Activated CD4-positive, alpha-beta memory T cell treated with anti-CD3 and anti-CD28 coated beads for 36 hours (primary cell): ENCODE data around the gene PRIM1. TPM values are rescaled to one million over a fixed set of nuclear protein-coding genes. Genes with fewer than 3 reads are reported as not detected.

Experiments used
- CTCF ChIA-PET: fragments of 350-600 bp; sonication (Branson Sonifier 250); formaldehyde crosslinking; loops from one replicate; lab custom pipeline; 2021; ENCODE audit warnings: antibody characterized with exemption, inconsistent platforms; lab: Charles Lee
- POLR2A ChIA-PET: fragments of 350-600 bp; sonication (Branson Sonifier 250); formaldehyde crosslinking; loops from one replicate; lab custom pipeline; 2021; ENCODE audit warnings: antibody characterized with exemption; lab: Charles Lee
- DNase-seq: peaks from one replicate; pipeline ENCODE4 v3.0.0-alpha.2; 2020
- H3K27ac Mint-ChIP-seq: one replicate; pipeline ENCODE4 v1.8.0; 2021; ENCODE audit warnings: mixed read lengths
- H3K27me3 Mint-ChIP-seq: one replicate; pipeline ENCODE4 v1.8.0; 2021; ENCODE audit warnings: mixed read lengths
- H3K36me3 Mint-ChIP-seq: one replicate; pipeline ENCODE4 v1.8.0; 2021; ENCODE audit warnings: mixed read lengths
- H3K4me1 Mint-ChIP-seq: one replicate; pipeline ENCODE4 v1.8.0; 2021; ENCODE audit warnings: low read depth, mixed read lengths
- H3K4me3 Mint-ChIP-seq: one replicate; pipeline ENCODE4 v1.8.0; 2021; ENCODE audit warnings: mild to moderate bottlenecking, mixed read lengths
- H3K9me3 Mint-ChIP-seq: one replicate; pipeline ENCODE4 v1.8.0; 2021; ENCODE audit warnings: mixed read lengths
- intact Hi-C: fragments of 100-400 bp; cut with micrococcal nuclease; formaldehyde crosslinking; loops from one replicate; pipeline ENCODE4 v1.15.1; 2023
- total RNA-seq, 2 experiments: library from RNA; stranded (reverse); gene quantifications; one replicate each; pipeline ENCODE4 v1.2.3, GENCODE V29; 2021

PRIM1 gene
- total RNA-seq, 2 experiments from 2014 or later = 74.5 to 75.3 TPM

DNA sequence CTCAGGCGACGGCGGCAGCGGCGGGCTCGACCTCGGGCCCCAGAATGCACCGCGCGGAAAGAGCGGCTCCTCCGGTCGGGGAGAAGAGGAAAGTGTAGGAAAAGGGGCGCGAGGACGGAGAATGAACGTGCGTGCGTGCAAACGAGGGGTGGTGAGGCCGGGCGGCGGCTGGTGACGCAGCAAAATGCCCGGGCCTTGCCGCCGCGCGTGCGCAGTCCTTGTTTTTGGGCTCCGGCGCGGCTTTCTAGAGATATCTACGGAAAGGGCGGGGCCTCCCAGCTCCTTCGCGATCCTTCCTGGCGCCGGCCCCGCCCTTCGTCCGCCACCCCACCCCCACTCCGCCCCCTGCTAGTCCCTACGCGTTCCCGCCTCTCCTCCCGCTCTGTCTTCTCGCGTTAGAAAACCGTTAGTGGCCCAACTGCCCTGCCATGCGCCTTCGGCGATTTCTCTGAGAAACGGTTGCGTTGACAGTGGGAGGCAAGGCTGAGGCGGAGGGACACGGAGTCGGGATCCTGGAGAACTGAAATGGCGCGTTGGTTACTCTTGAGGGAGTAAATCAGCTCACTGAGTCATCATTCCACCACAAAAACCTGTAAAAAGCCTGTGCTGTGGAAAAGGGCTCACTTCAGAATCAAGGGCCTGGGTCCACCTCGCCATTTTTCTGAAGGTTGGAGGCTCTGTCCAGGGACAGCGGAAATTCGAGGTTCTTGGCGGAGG is 63.8 kb downstream of the PRIM1 start, which contains the start of gene PTGES3:
PTGES3 (minus strand) TSS at position 156 of the 717 bp plus-strand sequence. CDS start 285 bp downstream, outside the sequence.
- ChIA-PET CTCF (interaction anchor here (1.0 to 3.3 kb wide), 4 partner anchors 31 to 424 kb away, joined by 3 to 15 read pairs (median 6); partner anchors contain the start of gene STAT6), POLR2A (interaction anchor here (0.6 to 8.2 kb wide), 20 partner anchors 9 to 424 kb away, joined by 3 to 59 read pairs (median 4); partner anchors contain the start of genes BAZ2A, NACA and PRIM1)
- Mint-ChIP-seq H3K27me3 (no peaks in the 10 kb centered on the region), H3K27ac (peak within 1 kb of the TSS; percentile 94), H3K36me3 (peaks cover 38% of the 10 kb centered on the region), H3K9me3 (no peaks in the 10 kb centered on the region), H3K4me3 (peak within 1 kb of the TSS; percentile 100), H3K4me1 (peaks cover 13% of the 10 kb centered on the region)
- intact Hi-C loops = loop anchor here (1.0 to 10.0 kb wide), 10 partner anchors 8 to 787 kb away; partner anchors contain the start of genes ARHGAP9, DGKA, NACA and NEMP1
- peak; percentile 99 for DNase-seq

DNA sequence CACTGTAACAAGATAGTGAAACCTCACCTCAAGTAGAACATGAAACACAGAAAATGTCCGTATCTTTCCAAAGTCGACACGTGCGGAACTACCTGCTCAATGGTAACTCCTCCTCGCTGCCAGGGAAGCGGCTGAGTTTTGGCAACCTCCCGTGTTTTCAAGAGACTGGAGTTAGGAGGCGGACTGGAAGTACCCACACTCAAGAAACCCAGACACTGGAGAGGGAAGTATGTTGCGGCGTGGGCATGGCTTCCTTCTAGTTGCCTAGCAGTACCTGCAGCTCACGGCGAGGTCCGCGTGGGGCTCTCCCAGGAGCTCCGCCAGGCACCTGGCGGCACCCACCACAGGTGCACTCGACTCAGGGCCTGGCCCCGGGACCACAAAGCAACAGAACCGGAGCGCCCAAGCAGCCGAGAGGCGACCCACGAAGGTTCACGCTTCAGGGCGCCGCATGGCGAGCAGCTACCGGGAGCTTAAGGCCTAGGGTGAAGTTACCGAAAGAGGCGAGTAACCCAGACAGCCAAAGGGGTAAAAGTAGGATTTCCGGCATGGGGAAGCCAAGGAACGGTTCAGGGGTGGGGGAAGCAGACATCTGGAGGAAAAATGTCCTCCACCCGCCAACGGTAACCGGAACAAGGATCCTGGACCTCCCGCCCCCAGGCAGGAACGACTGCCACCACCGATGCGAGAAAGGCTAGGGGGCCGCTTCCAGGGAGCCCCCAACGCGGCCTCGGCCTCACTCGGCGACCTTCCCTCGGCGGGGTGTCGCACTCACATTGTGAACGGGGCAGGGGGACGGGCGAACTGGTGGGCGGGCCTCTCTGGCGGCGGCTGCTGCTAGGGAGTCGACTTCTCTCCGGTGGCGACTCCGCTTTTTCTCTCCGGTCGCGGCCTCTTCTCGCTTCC is 64.6 kb downstream of the PRIM1 start:
- H3K27me3 Mint-ChIP-seq = no peaks in the 10 kb centered on the region
- H3K4me1 Mint-ChIP-seq = peaks cover 19% of the 10 kb centered on the region
- ChIA-PET POLR2A (interaction anchor here (0.8 to 8.2 kb wide), 16 partner anchors 8 to 424 kb away, joined by 3 to 59 read pairs (median 4); partner anchors contain the start of genes BAZ2A, NACA and PRIM1), CTCF (interaction anchor here (1.0 to 3.3 kb wide), 4 partner anchors 30 to 425 kb away, joined by 3 to 15 read pairs (median 6); partner anchors contain the start of genes NACA and STAT6)
- intact Hi-C loops = loop anchor here (1.0 to 10.0 kb wide), 11 partner anchors 7 to 787 kb away; partner anchors contain the start of genes ARHGAP9, DGKA, NACA and NEMP1
- H3K27ac Mint-ChIP-seq = peak overlapping the region; percentile 94
- H3K36me3 Mint-ChIP-seq = peaks cover 42% of the 10 kb centered on the region
- no peaks in the 10 kb centered on the region for H3K9me3 Mint-ChIP-seq
- DNase-seq = peak; percentile 67
- H3K4me3 Mint-ChIP-seq = peak overlapping the region; percentile 100

DNA sequence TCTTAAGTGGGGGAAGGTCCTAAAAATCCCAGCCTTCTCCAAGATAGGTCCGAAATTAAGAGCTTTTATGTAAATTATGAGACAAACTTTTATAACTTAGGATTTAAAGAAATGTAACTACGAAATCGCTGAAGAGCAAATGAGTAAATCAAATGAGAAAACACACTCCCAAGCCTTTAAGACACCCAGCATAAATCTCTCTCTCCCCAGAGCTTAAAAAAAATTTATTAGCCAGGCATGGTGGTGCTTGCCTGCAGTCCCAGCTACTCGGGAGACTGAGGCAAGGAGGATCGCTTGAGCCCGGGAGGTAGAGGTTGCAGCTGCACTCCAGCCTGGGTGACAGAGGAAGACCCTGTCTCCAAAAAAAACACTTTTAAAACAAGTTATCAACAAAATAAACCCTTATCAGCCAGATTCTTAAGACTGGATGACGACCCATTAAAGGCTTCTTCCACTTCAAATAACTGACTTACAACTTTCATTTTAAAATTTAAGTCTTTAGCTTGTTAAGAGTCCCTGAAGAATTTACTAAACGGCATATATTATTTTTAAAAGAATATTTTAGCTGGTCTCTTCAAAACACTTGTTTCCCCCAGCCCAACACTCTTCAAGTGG is 67.3 kb downstream of the PRIM1 start:
- intact Hi-C loops = loop anchor here (1.0 to 10.0 kb wide), 7 partner anchors 16 to 790 kb away; partner anchors contain the start of genes ARHGAP9, DGKA, NACA and PAN2
- Mint-ChIP-seq H3K9me3 (no peaks in the 10 kb centered on the region), H3K27me3 (no peaks in the 10 kb centered on the region), H3K4me3 (peak overlapping the region; percentile 100), H3K4me1 (peaks cover 38% of the 10 kb centered on the region), H3K27ac (peak overlapping the region; percentile 94), H3K36me3 (peaks cover 55% of the 10 kb centered on the region)
- ChIA-PET POLR2A (interaction anchor here (0.7 to 8.2 kb wide), 12 partner anchors 27 to 567 kb away, joined by 3 to 59 read pairs (median 6); partner anchors contain the start of genes ATP5F1B, BAZ2A, NACA and ZC3H10), CTCF (interaction anchor here (0.7 to 3.2 kb wide), 6 partner anchors 38 to 427 kb away, joined by 3 to 19 read pairs (median 4); partner anchors contain the start of gene BAZ2A)
- DNase-seq = no peak

DNA sequence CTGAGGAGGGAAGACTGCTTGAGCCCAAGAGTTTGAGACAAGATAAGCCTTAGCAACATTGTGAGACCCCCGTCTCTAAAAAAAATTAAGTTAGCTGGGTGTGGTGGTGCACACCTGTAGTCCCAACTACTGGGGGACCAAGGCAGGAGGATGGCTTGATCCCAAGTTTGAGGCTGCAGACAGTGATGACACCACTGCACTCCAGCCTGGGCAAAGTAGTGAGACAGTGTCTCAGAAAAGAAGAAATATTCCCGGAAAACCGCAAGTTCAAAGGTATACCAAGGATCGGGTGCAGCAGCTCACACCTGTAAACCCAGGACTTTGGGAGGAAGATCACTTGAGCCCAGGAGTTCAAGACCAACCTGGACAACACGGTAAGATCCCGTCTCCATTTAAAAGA is 69.8 kb downstream of the PRIM1 start:
- ChIA-PET POLR2A (interaction anchor here (0.6 to 8.2 kb wide), 6 partner anchors 24 to 326 kb away, joined by 3 to 59 read pairs (median 4); no protein-coding TSS in a partner anchor), CTCF (interaction anchor here (1.2 kb wide), 1 partner anchor 46 kb away, joined by 4 read pairs; no protein-coding TSS in a partner anchor)
- H3K4me3 Mint-ChIP-seq = peak overlapping the region; percentile 55
- H3K9me3 Mint-ChIP-seq = no peaks in the 10 kb centered on the region
- peak overlapping the region; percentile 82 for H3K27ac Mint-ChIP-seq
- H3K36me3 Mint-ChIP-seq = peaks cover 63% of the 10 kb centered on the region
- DNase-seq = no peak
- H3K27me3 Mint-ChIP-seq = no peaks in the 10 kb centered on the region
- H3K4me1 Mint-ChIP-seq = peaks cover 55% of the 10 kb centered on the region
- intact Hi-C loops = loop anchor here (10.0 kb wide), 2 partner anchors 748 to 792 kb away; partner anchors contain the start of genes ARHGAP9 and DGKA

Other genes with a start within 250 kb of the PRIM1 start
- gene RBMS2, start 230.5 kb downstream of the PRIM1 start, total RNA-seq = 1 to 10 TPM; 2.2 to 2.9 TPM
- 100 to 1,000 TPM in 1 of 2 experiments, 10 to 100 TPM in 1; 90.7 to 111 TPM for gene BAZ2A, start 122.0 kb downstream of the PRIM1 start, total RNA-seq
- gene ATP5F1B, start 106.3 kb downstream of the PRIM1 start, total RNA-seq = 100 to 1,000 TPM; 709 to 722 TPM
- 100 to 1,000 TPM; 355 to 356 TPM for gene PTGES3, start 64.0 kb downstream of the PRIM1 start, total RNA-seq
- gene NACA, start 27.0 kb downstream of the PRIM1 start, total RNA-seq = 1,000 to 10,000 TPM; 1,098 to 1,103 TPM
- gene HSD17B6, start 11.0 kb upstream of the PRIM1 start, total RNA-seq = 1 to 10 TPM; 2.6 to 4.1 TPM
- gene SDR9C7, start 182.1 kb upstream of the PRIM1 start, total RNA-seq = not detected
- under 1 TPM; 0.26 to 0.46 TPM for gene RDH16, start 205.3 kb upstream of the PRIM1 start, total RNA-seq